GM12878 (cell line): ENCODE data around the gene CD2. TPM values are rescaled to one million over a fixed set of nuclear protein-coding genes. Genes with fewer than 3 reads are reported as not detected.
A peak's percentile ranks its signal among the peaks of the same experiment; 100 is the strongest.

Experiments
- ATAC-seq: fragments of 200-7000 bp; cut with Tn5 transposase; 3 replicates; pipeline ENCODE4 v1.9.1; 2020; ENCODE audit warnings: mild to moderate bottlenecking, moderate library complexity
- BruUV-seq: library from RNA; stranded (reverse); fragments of 400-500 nt; replicated peaks from 2 replicates; lab custom pipeline; 2021; lab: Mats Ljungman, UMichigan
- CTCF ChIA-PET: fragments of 300-600 bp; sonication (Branson Sonifier 250); formaldehyde crosslinking; extraction: SDS; loops from one replicate; lab custom pipeline; 2021; ENCODE audit warnings: inconsistent platforms; lab: Yijun Ruan, JAX
- POLR2A ChIA-PET: fragments of 350-600 bp; formaldehyde crosslinking; extraction: SDS; loops from one replicate; lab custom pipeline; 2021; ENCODE audit warnings: inconsistent platforms; lab: Charles Lee
- RAD21 ChIA-PET: fragments of 300-600 bp; sonication (Branson Sonifier 250); formaldehyde crosslinking; loops from one replicate; lab custom pipeline; 2023; ENCODE audit warnings: antibody characterized with exemption; ENCODE audit not compliant: unreplicated experiment; lab: Charles Lee
- SMC1A ChIA-PET: fragments of 300-600 bp; sonication (Branson Sonifier 250); formaldehyde crosslinking; loops from one replicate; lab custom pipeline; 2023; ENCODE audit not compliant: unreplicated experiment, uncharacterized antibody; lab: Charles Lee
- DNase-seq: peaks from one replicate; pipeline ENCODE4 v3.0.0-alpha.2; 2011; ENCODE audit warnings: low read depth, low spot score
- FAIRE-seq: peaks from 3 replicates; lab custom pipeline; 2011; peaks lifted over from hg19 to GRCh38; lab: Jason Lieb, UNC
- H2AFZ ChIP-seq: 2 replicates; pipeline ENCODE4 v1.6.0; 2011; ENCODE audit warnings: low read depth, low read length, control low read depth; ENCODE audit not compliant: control insufficient read depth
- H3K27ac ChIP-seq: 2 replicates; pipeline ENCODE4 v1.5.1; 2011; ENCODE audit warnings: control low read depth; ENCODE audit not compliant: control insufficient read depth, insufficient read depth
- H3K27me3 ChIP-seq, 2 experiments: replicated peaks in 1 of 2; 2 replicates each; pipeline versions ENCODE4 v1.6.0 to v1.6.1; 2011; ENCODE audit warnings: low read length in 1 of 2; ENCODE audit not compliant: control insufficient read depth in 2 of 2, insufficient read depth in 2 of 2
- H3K36me3 ChIP-seq, 2 experiments: 2 replicates each; pipeline ENCODE4 v1.5.1; 2011; ENCODE audit warnings: low read length in 1 of 2; ENCODE audit not compliant: control insufficient read depth in 2 of 2, insufficient read depth in 2 of 2
- H3K4me1 ChIP-seq: 2 replicates; pipeline ENCODE4 v1.6.1; 2011; ENCODE audit warnings: mild to moderate bottlenecking, low read length, moderate library complexity, mixed read lengths; ENCODE audit not compliant: control insufficient read depth, insufficient read depth
- H3K4me2 ChIP-seq: 2 replicates; pipeline ENCODE4 v1.6.0; 2011; ENCODE audit warnings: control low read depth; ENCODE audit not compliant: control insufficient read depth, insufficient read depth
- H3K4me3 ChIP-seq: fragments of 200-600 bp; sonication (generic); 2 replicates; pipeline ENCODE4 v1.5.1; 2016
- H3K79me2 ChIP-seq: 2 replicates; pipeline ENCODE4 v1.6.0; 2011; ENCODE audit warnings: low read length; ENCODE audit not compliant: control insufficient read depth, insufficient read depth
- H3K9ac ChIP-seq: 2 replicates; pipeline ENCODE4 v1.8.0; 2011; ENCODE audit warnings: low read length, control low read depth, mixed read lengths; ENCODE audit not compliant: control insufficient read depth, insufficient read depth
- H3K9me3 ChIP-seq: replicated peaks from 3 replicates; pipeline ENCODE4 v1.5.1; 2011; ENCODE audit warnings: mild to moderate bottlenecking, low read length; ENCODE audit not compliant: control insufficient read depth, insufficient read depth
- H4K20me1 ChIP-seq: 2 replicates; pipeline ENCODE4 v1.6.0; 2011; ENCODE audit not compliant: control insufficient read depth, insufficient read depth
- CREM ChIP-seq: IDR thresholded peaks from 2 replicates; pipeline ENCODE4 v1.6.1; 2014; ENCODE audit warnings: antibody characterized with exemption, low read depth
- POU2F2 ChIP-seq: IDR thresholded peaks from 3 replicates; pipeline ENCODE4 v1.6.1; 2011; ENCODE audit warnings: low read depth, mild to moderate bottlenecking, low read length, borderline replicate concordance
- SREBF1 ChIP-seq: IDR thresholded peaks from 2 replicates; pipeline ENCODE4 v1.6.1; 2012; ENCODE audit warnings: mild to moderate bottlenecking, low read length
- ZBTB40 ChIP-seq: fragments of 450-650 bp; IDR thresholded peaks from 2 replicates; pipeline ENCODE4 v1.6.1; 2016; ENCODE audit warnings: mild to moderate bottlenecking, moderate library complexity, borderline replicate concordance
- WGBS: methylation state at CpG from one replicate; pipeline ENCODE4 v1.1.6; 2016; ENCODE audit warnings: low lambda C conversion rate; ENCODE audit not compliant: insufficient replicate concordance, insufficient coverage; ENCODE audit errors: missing lambda C conversion rate; 5-methylcytosine and 5-hydroxymethylcytosine counted together
- in situ Hi-C: fragments of 300-500 bp; cut with MboI; formaldehyde crosslinking; loops from 9 replicates; pipeline ENCODE4 v1.14.3; 2018; ENCODE audit warnings: mixed read lengths
- intact Hi-C: fragments of 100-400 bp; cut with micrococcal nuclease; formaldehyde crosslinking; loops from one replicate; pipeline ENCODE4 v1.14.2; 2022; ENCODE audit not compliant: unreplicated experiment
- polyA plus RNA-seq, 11 experiments: library from polyadenylated mRNA; depleted of rRNA in 4 of 11; unstranded in 6 of 11; stranded (reverse) in 5 of 11; fragments of >200 nt; fragmentation: Nextera tagmentation in 4 of 11; fragmentation: Illumina TruSeq in 1 of 11; extraction: Ambion mirVana in 4 of 11; extraction: Trizol in 1 of 11; gene quantifications; 1 replicate in 1 of 11; 2 replicates in 10 of 11; pipeline versions ENCODE4 v1.2.1 to v1.2.3, GENCODE V29; 2011 to 2016; ENCODE audit warnings: inconsistent platforms in 2 of 11, missing spikeins in 2 of 11, low read depth in 1 of 11
- total RNA-seq, 4 experiments: library from RNA; depleted of rRNA in 3 of 4; stranded (reverse); fragments of >200 nt in 3 of 4; fragmentation: Illumina TruSeq in 1 of 4; extraction: Trizol in 1 of 4; gene quantifications; 2 replicates each; pipeline versions ENCODE4 v1.2.1 to v1.2.3, GENCODE V29; 2013 to 2021

The CD2 gene
- total and polyA plus RNA-seq, 10 of the 15 experiments (the other 5 are each of a cell fraction or from before 2014, with no cell fraction given), result 0.15 to 4.3 (median 2.8) TPM

- ChIA-PET SMC1A (interaction anchor here (0.6 to 8.0 kb wide), 14 partner anchors 16 to 379 kb away, joined by 3 to 73 read pairs (median 4); partner anchors contain the start of gene TTF2), RAD21 (interaction anchor here (1.1 to 7.2 kb wide), 6 partner anchors 16 to 336 kb away, joined by 3 to 39 read pairs (median 4); partner anchors contain the start of gene TTF2), CTCF (interaction anchor here (0.6 to 7.3 kb wide), 23 partner anchors 9 to 407 kb away, joined by 3 to 134 read pairs (median 5); partner anchors contain the start of genes CD58 and TTF2), POLR2A (interaction anchor here (0.6 kb wide), 1 partner anchor 209 kb away, joined by 3 read pairs; no protein-coding TSS in a partner anchor)
- in situ Hi-C loops, result no loop called here
- FAIRE-seq (no peak), DNase-seq (no peak), ATAC-seq (no peak)
- peaks cover 4% of the 10 kb centered on the region; the same call in 2 of the 3 replicates for H3K9me3 ChIP-seq
- no peaks in the 10 kb centered on the region for H4K20me1 ChIP-seq
- intact Hi-C loops, result loop anchor here (5.0 kb wide), 1 partner anchor 150 kb away; the partner anchor contains the start of gene CD58
- H3K79me2 ChIP-seq, result no peaks in the 10 kb centered on the region
- H3K27ac ChIP-seq, result no peak overlapping the region
- 47% methylated on average over 4 of the region's 4 CpGs for WGBS
- H3K4me3 ChIP-seq, result no peak overlapping the region
- no peak overlapping the region for H3K4me2 ChIP-seq
- TF ChIP-seq SREBF1, result no peak
- TF ChIP-seq POU2F2, result no peak
- no peak for TF ChIP-seq CREM
- TF ChIP-seq ZBTB40, result peak; percentile 78
- no peak overlapping the region for H2AFZ ChIP-seq
- H3K36me3 ChIP-seq, result no peaks in the 10 kb centered on the region
- H3K4me1 ChIP-seq, result no peaks in the 10 kb centered on the region
- no peaks in the 10 kb centered on the region for H3K27me3 ChIP-seq
- no TSS peak for BruUV-seq
- H3K9ac ChIP-seq, result no peak overlapping the region
Measured at GRCh38 chr1:116722016-116722838, 32.0 kb upstream of the CD2 start.
